Naive thymus-derived CD4-positive, alpha-beta T cell (primary cell): ENCODE results near the gene IPO4. TPM values are rescaled to one million over a fixed set of nuclear protein-coding genes. Genes with fewer than 3 reads are reported as not detected.

Experiments
- ATAC-seq: fragments of 150-1000 bp; cut with Tn5 transposase; 2 replicates; pipeline ENCODE4 v1.10.0; 2021; ENCODE audit warnings: mild to moderate bottlenecking, moderate library complexity
- CTCF ChIA-PET: fragments of 350-600 bp; sonication (Branson Sonifier 250); formaldehyde crosslinking; loops from one replicate; lab custom pipeline; 2021; ENCODE audit warnings: antibody characterized with exemption; lab: Charles Lee
- POLR2A ChIA-PET: fragments of 350-600 bp; sonication (Branson Sonifier 250); formaldehyde crosslinking; loops from one replicate; lab custom pipeline; 2021; ENCODE audit warnings: antibody characterized with exemption, inconsistent platforms; lab: Charles Lee
- DNase-seq, 9 donors: peaks; one replicate each; pipeline versions ENCODE4 v3.0.0 to v3.0.0-alpha.2; 2020 to 2022; ENCODE audit warnings: mixed read lengths in 1 of 9
- H3K27ac ChIP-seq: one replicate; pipeline ENCODE4 v1.7.0; 2013; ENCODE audit warnings: mild to moderate bottlenecking, low read depth, low read length, moderate library complexity
- H3K27me3 ChIP-seq, 2 donors: one replicate each; pipeline ENCODE4 v1.7.0; 2013; ENCODE audit warnings: low read length in 2 of 2, mild to moderate bottlenecking in 2 of 2, moderate library complexity in 2 of 2; ENCODE audit not compliant: control insufficient read depth in 2 of 2, insufficient read depth in 2 of 2
- H3K36me3 ChIP-seq, 3 experiments: 1 replicate in 2 of 3; 2 replicates in 1 of 3; pipeline ENCODE4 v1.7.0; 2013; ENCODE audit warnings: low read length in 3 of 3, mild to moderate bottlenecking in 3 of 3, moderate library complexity in 1 of 3; ENCODE audit not compliant: insufficient read depth in 3 of 3, control insufficient read depth in 2 of 3
- H3K4me1 ChIP-seq, 2 donors: one replicate each; pipeline ENCODE4 v1.7.0; 2013; ENCODE audit warnings: low read length in 2 of 2, mild to moderate bottlenecking in 2 of 2, moderate library complexity in 1 of 2; ENCODE audit not compliant: control insufficient read depth in 2 of 2, insufficient read depth in 2 of 2
- H3K4me3 ChIP-seq: 2 replicates; pipeline ENCODE4 v1.7.0; 2013; ENCODE audit warnings: mild to moderate bottlenecking, low read length
- H3K9me3 ChIP-seq, 3 experiments: 1 replicate in 2 of 3; 2 replicates in 1 of 3; pipeline ENCODE4 v1.7.0; 2013; ENCODE audit warnings: low read length in 3 of 3; ENCODE audit not compliant: control insufficient read depth in 2 of 3
- H3K27ac Mint-ChIP-seq, 9 donors: one replicate each; pipeline ENCODE4 v1.8.0; 2020 to 2022; ENCODE audit warnings: mixed read lengths in 9 of 9, mild to moderate bottlenecking in 8 of 9, moderate library complexity in 5 of 9, inconsistent platforms in 2 of 9
- H3K27me3 Mint-ChIP-seq, 5 donors: one replicate each; pipeline ENCODE4 v1.8.0; 2021 to 2022; ENCODE audit warnings: mixed read lengths in 5 of 5, mild to moderate bottlenecking in 1 of 5
- H3K36me3 Mint-ChIP-seq, 5 donors: one replicate each; pipeline ENCODE4 v1.8.0; 2020 to 2022; ENCODE audit warnings: mixed read lengths in 5 of 5, mild to moderate bottlenecking in 3 of 5, inconsistent platforms in 1 of 5
- H3K4me1 Mint-ChIP-seq, 7 donors: one replicate each; pipeline ENCODE4 v1.8.0; 2020 to 2022; ENCODE audit warnings: mixed read lengths in 7 of 7, mild to moderate bottlenecking in 3 of 7, inconsistent platforms in 1 of 7
- H3K4me3 Mint-ChIP-seq, 10 donors: one replicate each; pipeline ENCODE4 v1.8.0; 2020 to 2022; ENCODE audit warnings: mild to moderate bottlenecking in 10 of 10, mixed read lengths in 10 of 10, moderate library complexity in 6 of 10, inconsistent platforms in 2 of 10
- H3K9me3 Mint-ChIP-seq, 11 donors: one replicate each; pipeline ENCODE4 v1.8.0; 2020 to 2022; ENCODE audit warnings: mixed read lengths in 11 of 11, mild to moderate bottlenecking in 4 of 11, inconsistent platforms in 1 of 11, moderate library complexity in 1 of 11
- intact Hi-C, 2 donors: fragments of 100-400 bp; cut with micrococcal nuclease; formaldehyde crosslinking; loops; one replicate each; pipeline ENCODE4 v1.15.1; 2023
- polyA plus RNA-seq, 2 donors: library from polyadenylated mRNA; unstranded; fragments of 300-500 nt; fragmentation: Illumina TruSeq; gene quantifications; one replicate each; pipeline ENCODE4 v1.2.3, GENCODE V29; 2021
- total RNA-seq, 6 experiments: library from RNA in 5 of 6; stranded (reverse) in 5 of 6; gene quantifications; 1 replicate in 5 of 6; 2 replicates in 1 of 6; pipeline ENCODE4 v1.2.3 and lab custom pipeline; 2021 to 2026

Gene IPO4
- total and polyA plus RNA-seq, 7 experiments from 2014 or later: 17.5 to 45.2 (median 36.2) TPM

GRCh38 chr14:24172261-24172860, 16.3 kb downstream of the IPO4 start:
- Mint-ChIP-seq H3K27me3 (no peaks in the 10 kb centered on the region), H3K4me3 (peak overlapping the region; percentile 39 to 94 (median 88)), H3K36me3 (peaks cover 0 to 38% (median 15%) of the 10 kb centered on the region in 5 donors), H3K27ac (peak overlapping the region; percentile 28 to 93 (median 79)), H3K9me3 (no peaks in the 10 kb centered on the region), H3K4me1 (peaks cover 11 to 52% (median 41%) of the 10 kb centered on the region in 7 donors)
- Histone ChIP-seq H3K36me3 (peaks cover 6 to 32% (median 10%) of the 10 kb centered on the region in 3 experiments), H3K27ac (peak overlapping the region; percentile 40), H3K4me1 (peaks cover 0 to 13% of the 10 kb centered on the region in 2 donors), H3K9me3 (no peaks in the 10 kb centered on the region), H3K27me3 (no peaks in the 10 kb centered on the region), H3K4me3 (peak overlapping the region; percentile 58)
- ChIA-PET POLR2A (interaction anchor here (0.7 to 2.4 kb wide), 7 partner anchors 11 to 63 kb away, joined by 3 to 11 read pairs (median 3); partner anchors contain the start of genes DCAF11, IRF9 and NRL), CTCF (interaction anchor here (0.6 kb wide), 1 partner anchor 10 kb away, joined by 3 read pairs; no protein-coding TSS in a partner anchor)
- ATAC-seq (no peak), DNase-seq (no peak)
- intact Hi-C loops: no loop called here

- H3K36me3 ChIP-seq: peaks cover 6 to 32% (median 8%) of the 10 kb centered on the region in 3 experiments
- Mint-ChIP-seq H3K4me3 (peak within 1 kb of the TSS; percentile 80 to 94 (median 88)), H3K4me1 (peaks cover 12 to 53% (median 43%) of the 10 kb centered on the region in 7 donors), H3K27me3 (no peaks in the 10 kb centered on the region), H3K9me3 (no peaks in the 10 kb centered on the region), H3K36me3 (peaks cover 0 to 38% (median 19%) of the 10 kb centered on the region in 5 donors), H3K27ac (peak within 1 kb of the TSS; percentile 48 to 93 (median 80))
- intact Hi-C loops: loop anchor here (1.0 kb wide), 3 partner anchors 10 to 24 kb away; partner anchors contain the start of genes IRF9 (in 2 of the 2), IPO4 (in 1 of the 2) and RNF31 (in 1 of the 2)
- ChIA-PET POLR2A (interaction anchor here (0.7 to 2.4 kb wide), 9 partner anchors 10 to 63 kb away, joined by 3 to 11 read pairs (median 5); partner anchors contain the start of genes EMC9, IPO4, IRF9 and TM9SF1), CTCF (interaction anchor here (0.6 to 1.6 kb wide), 2 partner anchors 9 to 63 kb away, joined by 3 to 5 read pairs; no protein-coding TSS in a partner anchor)
- ATAC-seq: peak; percentile 88
- no peaks in the 10 kb centered on the region for H3K27me3 ChIP-seq
- no peaks in the 10 kb centered on the region for H3K9me3 ChIP-seq
- peaks cover 0 to 13% of the 10 kb centered on the region in 2 donors for H3K4me1 ChIP-seq
- H3K4me3 ChIP-seq: peak within 1 kb of the TSS; percentile 58
- peak within 1 kb of the TSS; percentile 40 for H3K27ac ChIP-seq
- DNase-seq: peak in 8 of 9 donors; percentile 43 to 81 (median 76)
Measured at GRCh38 chr14:24171422-24172260, 17.0 kb downstream of the IPO4 start, which contains the start of gene REC8. REC8 (plus strand) TSS chr14:24172080; CDS start chr14:24172553, 473 bp downstream.

DNA sequence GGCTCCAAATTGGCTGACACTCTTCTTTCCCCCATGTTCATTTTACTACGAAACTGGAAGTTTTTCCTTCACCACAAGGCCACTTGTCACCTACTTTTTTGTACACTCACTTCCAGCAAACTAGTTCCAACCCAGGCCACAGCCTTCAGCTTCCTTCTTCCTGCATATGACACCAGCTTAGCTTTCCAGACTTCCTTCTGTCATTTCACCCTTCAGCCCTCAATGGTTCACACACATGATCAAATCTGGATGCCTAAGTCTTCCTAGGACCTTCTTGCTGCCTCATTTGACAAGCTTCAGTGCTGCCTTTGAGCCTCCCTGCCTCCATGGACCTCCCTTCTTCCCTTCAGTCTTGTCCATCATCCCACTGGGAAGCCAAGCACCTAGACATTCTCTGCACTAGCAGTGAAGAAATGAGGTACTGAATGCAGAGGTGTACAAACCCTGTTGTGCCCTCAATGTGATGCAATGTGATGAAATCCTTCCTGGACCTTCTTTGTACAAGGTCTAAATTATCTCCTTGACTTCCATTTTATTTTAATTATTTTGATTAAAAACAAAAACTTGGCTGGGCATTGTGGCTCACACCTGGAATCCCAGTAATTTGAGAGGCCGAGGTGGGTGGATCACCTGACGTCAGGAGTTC, 21.0 kb downstream of the IPO4 start:
- H3K27me3 ChIP-seq: no peaks in the 10 kb centered on the region
- no peak overlapping the region for H3K4me3 ChIP-seq
- H3K27me3 Mint-ChIP-seq: no peaks in the 10 kb centered on the region
- peak overlapping the region in 1 of 10 donors; percentile 23 for H3K4me3 Mint-ChIP-seq
- peaks cover 40 to 64% (median 40%) of the 10 kb centered on the region in 3 experiments for H3K36me3 ChIP-seq
- no peaks in the 10 kb centered on the region for H3K9me3 Mint-ChIP-seq
- H3K27ac ChIP-seq: no peak overlapping the region
- H3K4me1 ChIP-seq: peaks cover 24 to 42% of the 10 kb centered on the region in 2 donors
- H3K27ac Mint-ChIP-seq: peak overlapping the region in 6 of 9 donors; percentile 3 to 62 (median 50)
- intact Hi-C loops: no loop called here
- DNase-seq (no peak), ATAC-seq (no peak)
- peaks cover 5 to 55% (median 34%) of the 10 kb centered on the region in 5 donors for H3K36me3 Mint-ChIP-seq
- POLR2A ChIA-PET: interaction anchor here (1.2 kb wide), 1 partner anchor 28 kb away, joined by 3 read pairs; no protein-coding TSS in a partner anchor
- H3K4me1 Mint-ChIP-seq: peaks cover 40 to 70% (median 68%) of the 10 kb centered on the region in 7 donors
- no peaks in the 10 kb centered on the region for H3K9me3 ChIP-seq
- CTCF ChIA-PET: no interaction called here

DNA sequence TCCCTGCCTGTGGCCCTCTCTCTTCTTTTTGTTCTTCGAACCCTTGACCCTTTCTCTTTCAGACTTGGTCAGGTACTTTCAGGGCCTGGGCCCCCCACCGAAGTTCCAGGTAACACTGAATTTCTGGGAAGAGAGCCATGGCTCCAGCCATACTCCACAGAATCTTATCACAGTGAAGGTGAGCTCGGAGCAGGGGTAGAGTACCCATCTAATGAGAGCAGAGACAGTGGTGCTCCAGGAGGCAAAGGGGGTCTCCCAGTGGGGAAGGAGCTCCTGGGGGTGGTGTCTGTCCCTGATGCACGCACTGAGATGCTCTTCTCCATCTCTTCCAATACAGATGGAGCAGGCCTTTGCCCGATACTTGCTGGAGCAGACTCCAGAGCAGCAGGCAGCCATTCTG, 22.8 kb downstream of the IPO4 start:
- Histone ChIP-seq H3K4me1 (peaks cover 26 to 38% of the 10 kb centered on the region in 2 donors), H3K4me3 (no peak overlapping the region), H3K27me3 (no peaks in the 10 kb centered on the region), H3K9me3 (no peaks in the 10 kb centered on the region), H3K36me3 (peaks cover 40 to 69% (median 40%) of the 10 kb centered on the region in 3 experiments), H3K27ac (no peak overlapping the region)
- no peak for DNase-seq
- peak overlapping the region in 7 of 9 donors; percentile 20 to 100 (median 62) for H3K27ac Mint-ChIP-seq
- peaks cover 5 to 64% (median 46%) of the 10 kb centered on the region in 5 donors for H3K36me3 Mint-ChIP-seq
- peaks cover 0 to 4% (median 0%) of the 10 kb centered on the region in 5 donors for H3K27me3 Mint-ChIP-seq
- POLR2A ChIA-PET: interaction anchor here (1.1 kb wide), 1 partner anchor 14 kb away, joined by 3 read pairs; no protein-coding TSS in a partner anchor
- no peak for ATAC-seq
- peaks cover 0 to 4% (median 0%) of the 10 kb centered on the region in 11 donors for H3K9me3 Mint-ChIP-seq
- intact Hi-C loops: no loop called here
- peaks cover 41 to 75% (median 68%) of the 10 kb centered on the region in 7 donors for H3K4me1 Mint-ChIP-seq
- CTCF ChIA-PET: interaction anchor here (0.6 to 0.9 kb wide), 2 partner anchors 20 to 45 kb away, joined by 3 to 4 read pairs; no protein-coding TSS in a partner anchor
- H3K4me3 Mint-ChIP-seq: peak overlapping the region in 2 of 10 donors; percentile 18 to 52

DNA sequence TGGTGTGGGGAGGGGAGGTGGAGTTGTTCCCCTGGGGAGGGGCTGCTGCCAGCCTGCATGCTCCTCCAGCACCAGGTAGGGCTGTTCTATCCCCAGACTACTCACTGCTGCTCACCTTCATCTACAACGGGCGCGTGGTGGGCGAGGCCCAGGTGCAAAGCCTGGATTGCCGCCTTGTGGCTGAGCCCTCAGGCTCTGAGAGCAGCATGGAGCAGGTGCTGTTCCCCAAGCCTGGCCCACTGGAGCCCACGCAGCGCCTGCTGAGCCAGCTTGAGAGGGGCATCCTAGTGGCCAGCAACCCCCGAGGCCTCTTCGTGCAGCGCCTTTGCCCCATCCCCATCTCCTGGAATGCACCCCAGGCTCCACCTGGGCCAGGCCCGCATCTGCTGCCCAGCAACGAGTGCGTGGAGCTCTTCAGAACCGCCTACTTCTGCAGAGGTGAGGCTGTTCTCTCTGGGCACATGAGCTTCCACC, 24.1 kb downstream of the IPO4 start:
- no peak overlapping the region for H3K27ac ChIP-seq
- intact Hi-C loops: no loop called here
- H3K4me3 Mint-ChIP-seq: peak overlapping the region in 7 of 10 donors; percentile 51 to 95 (median 65)
- ATAC-seq (no peak), DNase-seq (no peak)
- peaks cover 0 to 4% (median 0%) of the 10 kb centered on the region in 11 donors for H3K9me3 Mint-ChIP-seq
- peaks cover 5 to 70% (median 40%) of the 10 kb centered on the region in 5 donors for H3K36me3 Mint-ChIP-seq
- peaks cover 40 to 76% (median 40%) of the 10 kb centered on the region in 3 experiments for H3K36me3 ChIP-seq
- H3K4me1 Mint-ChIP-seq: peaks cover 46 to 78% (median 69%) of the 10 kb centered on the region in 7 donors
- peaks cover 0 to 4% (median 0%) of the 10 kb centered on the region in 5 donors for H3K27me3 Mint-ChIP-seq
- ChIA-PET CTCF (interaction anchor here (0.9 kb wide), 1 partner anchor 21 kb away, joined by 4 read pairs; no protein-coding TSS in a partner anchor), POLR2A (interaction anchor here (0.6 to 1.6 kb wide), 4 partner anchors 12 to 148 kb away, joined by 3 to 4 read pairs (median 3); partner anchors contain the start of gene RNF31)
- H3K4me1 ChIP-seq: peaks cover 34 to 45% of the 10 kb centered on the region in 2 donors
- peak overlapping the region in 8 of 9 donors; percentile 55 to 100 (median 87) for H3K27ac Mint-ChIP-seq
- no peaks in the 10 kb centered on the region for H3K9me3 ChIP-seq
- H3K4me3 ChIP-seq: no peak overlapping the region
- H3K27me3 ChIP-seq: no peaks in the 10 kb centered on the region
